HepG2 (cell line): Measurements from ENCODE around the gene LRRC45. TPM values are rescaled to one million over a fixed set of nuclear protein-coding genes. Genes with fewer than 3 reads are reported as not detected.
A peak's percentile ranks its signal among the peaks of the same experiment; 100 is the strongest.

Experiments used
- ATAC-seq: fragments of 200-7000 bp; cut with Tn5 transposase; 3 replicates; pipeline ENCODE4 v1.9.1; 2020; ENCODE audit warnings: mild to moderate bottlenecking, moderate library complexity
- BruUV-seq: library from RNA; stranded (reverse); fragments of 400-500 nt; replicated peaks from 2 replicates; lab custom pipeline; 2021; lab: Mats Ljungman, UMichigan
- CTCF ChIA-PET: fragments of 300-600 bp; formaldehyde crosslinking; extraction: SDS; loops from one replicate; lab custom pipeline; 2021; ENCODE audit warnings: low total read pairs, inconsistent platforms, low intra/inter-chr PET ratio; lab: Yijun Ruan, JAX
- POLR2A ChIA-PET: fragments of 350-600 bp; sonication (Branson Sonifier 250); formaldehyde crosslinking; loops from one replicate; lab custom pipeline; 2020; ENCODE audit warnings: antibody characterized with exemption, inconsistent platforms; lab: Yijun Ruan, JAX
- DNase-seq: peaks from one replicate; pipeline ENCODE4 v3.0.0-alpha.2; 2015; ENCODE audit warnings: low spot score
- FAIRE-seq: peaks from 3 replicates; lab custom pipeline; 2011; peaks lifted over from hg19 to GRCh38; lab: Jason Lieb, UNC
- H2AFZ ChIP-seq: one replicate; pipeline ENCODE4 v1.6.1; 2011; ENCODE audit warnings: low read length, inconsistent platforms
- H3K27ac ChIP-seq: fragments of 300-600 bp; 3 replicates; pipeline ENCODE4 v1.8.0; 2011; ENCODE audit warnings: mixed run types, mild to moderate bottlenecking, mixed read lengths, low read length, inconsistent platforms; ENCODE audit not compliant: insufficient read depth; ENCODE audit errors: extremely low read length
- H3K27me3 ChIP-seq, 2 experiments: fragments of 200-600 bp in 1 of 2; 2 replicates in 1 of 2; 3 replicates in 1 of 2; pipeline versions ENCODE4 v1.6.0 to v1.8.0; 2011; ENCODE audit warnings: low read length in 2 of 2, mild to moderate bottlenecking in 2 of 2, moderate library complexity in 2 of 2, inconsistent platforms in 1 of 2; ENCODE audit not compliant: insufficient read depth in 2 of 2, control insufficient read depth in 1 of 2
- H3K36me3 ChIP-seq, 2 experiments: fragments of 200-600 bp in 1 of 2; replicated peaks in 1 of 2; 2 replicates in 1 of 2; 3 replicates in 1 of 2; pipeline versions ENCODE4 v1.5.1 to v1.8.0; 2011; ENCODE audit warnings: low read length in 2 of 2, inconsistent platforms in 1 of 2; ENCODE audit not compliant: insufficient read depth in 2 of 2, control insufficient read depth in 1 of 2
- H3K4me1 ChIP-seq: 2 replicates; pipeline ENCODE4 v1.5.1; 2012; ENCODE audit warnings: low read length, inconsistent platforms; ENCODE audit not compliant: insufficient read depth
- H3K4me2 ChIP-seq: 2 replicates; pipeline ENCODE4 v1.6.0; 2011; ENCODE audit warnings: low read depth, low read length, inconsistent platforms
- H3K4me3 ChIP-seq, 3 experiments: fragments of 200-600 bp in 1 of 3; sonication (generic), shearing (Covaris generic) in 1 of 3; replicated peaks in 1 of 3; 2 replicates each; pipeline ENCODE4 v1.5.1; 2011 to 2016; ENCODE audit warnings: low read length in 3 of 3, inconsistent platforms in 2 of 3, low read depth in 2 of 3, mild to moderate bottlenecking in 2 of 3, control low read depth in 1 of 3, mixed read lengths in 1 of 3; ENCODE audit not compliant: insufficient read depth in 1 of 3
- H3K79me2 ChIP-seq: one replicate; pipeline ENCODE4 v1.6.1; 2011; ENCODE audit warnings: low read length, inconsistent platforms; ENCODE audit not compliant: insufficient read depth
- H3K9ac ChIP-seq: 2 replicates; pipeline ENCODE4 v1.6.0; 2011; ENCODE audit warnings: mild to moderate bottlenecking, low read depth, low read length, inconsistent platforms; ENCODE audit not compliant: insufficient read depth
- H3K9me3 ChIP-seq: 2 replicates; pipeline ENCODE4 v1.5.1; 2012; ENCODE audit warnings: mild to moderate bottlenecking, low read length
- H4K20me1 ChIP-seq: 2 replicates; pipeline ENCODE4 v1.6.0; 2011; ENCODE audit warnings: inconsistent platforms, mild to moderate bottlenecking, low read length, moderate library complexity; ENCODE audit not compliant: insufficient read depth
- AGO2 ChIP-seq: fragments of 200-400 bp; formaldehyde crosslinking; optimal IDR thresholded peaks from 2 replicates; pipeline ENCODE3; 2017; ENCODE audit warnings: mild to moderate bottlenecking, low read depth, low read length, moderate library complexity
- AKAP8 ChIP-seq: sonication (generic); formaldehyde crosslinking; IDR thresholded peaks from 2 replicates; pipeline ENCODE4 v1.5.1; 2020; ENCODE audit warnings: mild to moderate bottlenecking, missing genetic modification reagents
- CBFB ChIP-seq: sonication (generic); formaldehyde crosslinking; IDR thresholded peaks from 2 replicates; pipeline ENCODE4 v1.4.0; 2020; ENCODE audit warnings: missing genetic modification reagents
- GABPB1 ChIP-seq: IDR thresholded peaks from 2 replicates; pipeline ENCODE4 v1.6.1; 2016; ENCODE audit warnings: mild to moderate bottlenecking, missing genetic modification reagents, moderate library complexity, missing compliant biosample characterization
- HMGA1 ChIP-seq: sonication (generic); formaldehyde crosslinking; conservative IDR thresholded peaks from 2 replicates; pipeline ENCODE4 v1.4.0; 2020; ENCODE audit warnings: missing genetic modification reagents
- HNRNPLL ChIP-seq: fragments of 200-400 bp; formaldehyde crosslinking; IDR thresholded peaks from 2 replicates; pipeline ENCODE4 v1.6.1; 2017; ENCODE audit warnings: mild to moderate bottlenecking, low read depth, low read length; ENCODE audit not compliant: poor library complexity, severe bottlenecking
- POLR2AphosphoS5 ChIP-seq: IDR thresholded peaks from 2 replicates; pipeline ENCODE4 v1.6.1; 2012; ENCODE audit warnings: low read depth, low read length
- RBFOX2 ChIP-seq: fragments of 200-400 bp; formaldehyde crosslinking; IDR thresholded peaks from 2 replicates; pipeline ENCODE4 v1.6.1; 2017; ENCODE audit warnings: low read depth, mild to moderate bottlenecking, low read length
- SALL2 ChIP-seq: sonication (generic); formaldehyde crosslinking; IDR thresholded peaks from 2 replicates; pipeline ENCODE4 v1.8.1; 2023; ENCODE audit warnings: mild to moderate bottlenecking, missing genetic modification reagents, inconsistent platforms
- TBP ChIP-seq: sonication (generic); formaldehyde crosslinking; IDR thresholded peaks from 2 replicates; pipeline ENCODE4 v1.5.0; 2020; ENCODE audit warnings: missing genetic modification reagents
- ZKSCAN1 ChIP-seq: fragments of 150-350 bp; IDR thresholded peaks from 2 replicates; pipeline ENCODE4 v1.6.1; 2014; ENCODE audit warnings: low read length
- ZNF274 ChIP-seq: sonication (generic); formaldehyde crosslinking; IDR thresholded peaks from 2 replicates; pipeline ENCODE4 v1.5.1; 2020; ENCODE audit warnings: mild to moderate bottlenecking, missing genetic modification reagents
- ZNF543 ChIP-seq: sonication (generic); formaldehyde crosslinking; IDR thresholded peaks from 2 replicates; pipeline ENCODE4 v1.4.0; 2020; ENCODE audit warnings: mild to moderate bottlenecking, missing genetic modification reagents
- ZNF747 ChIP-seq: sonication (generic); formaldehyde crosslinking; IDR thresholded peaks from 2 replicates; pipeline ENCODE4 v1.8.1; 2023; ENCODE audit warnings: missing genetic modification reagents, mild to moderate bottlenecking, borderline replicate concordance
- ZNF768 ChIP-seq: sonication (generic); formaldehyde crosslinking; IDR thresholded peaks from 2 replicates; pipeline ENCODE4 v1.4.0; 2020; ENCODE audit warnings: missing genetic modification reagents
- ZNF776 ChIP-seq: sonication (generic); formaldehyde crosslinking; IDR thresholded peaks from 2 replicates; pipeline ENCODE4 v1.4.0; 2020; ENCODE audit warnings: mild to moderate bottlenecking, missing genetic modification reagents
- WGBS: methylation state at CpG from one replicate; pipeline ENCODE4 v1.1.6; 2017; ENCODE audit warnings: low lambda C conversion rate; 5-methylcytosine and 5-hydroxymethylcytosine counted together
- in situ Hi-C: cut with HindIII; loops from 2 replicates; pipeline ENCODE4 v1.10.0; 2017; ENCODE audit warnings: low pct_unique_long_range_greater_than_20kb; ENCODE audit not compliant: extremely low pct_ligation_motif_present
- intact Hi-C: fragments of 100-400 bp; cut with micrococcal nuclease; formaldehyde crosslinking; loops from one replicate; pipeline ENCODE4 v1.10.0; 2022; ENCODE audit not compliant: unreplicated experiment
- polyA plus RNA-seq, 8 experiments: library from polyadenylated mRNA; depleted of rRNA in 3 of 8; stranded (reverse) in 7 of 8; unstranded in 1 of 8; fragments of >200 nt; fragmentation: Illumina TruSeq in 4 of 8; extraction: Trizol in 4 of 8; gene quantifications; 2 replicates each; pipeline versions ENCODE4 v1.2.1 to v1.2.3, GENCODE V29; 2011 to 2016; ENCODE audit warnings: low read depth in 4 of 8, missing spikeins in 1 of 8, mixed read lengths in 1 of 8; ENCODE audit not compliant: insufficient read depth in 1 of 8
- total RNA-seq, 5 experiments: library from RNA; depleted of rRNA; stranded (reverse); fragments of >200 nt; fragmentation: Illumina TruSeq; extraction: Trizol; gene quantifications; 2 replicates each; pipeline ENCODE4 v1.2.3, GENCODE V29; 2016; ENCODE audit warnings: low read depth in 1 of 5
- TF ChIP-seq, protein P1 (sequence below): IDR thresholded peaks from 2 replicates; pipeline ENCODE4 v1.6.1; 2016; ENCODE audit warnings: missing compliant biosample characterization, missing genetic modification reagents, borderline replicate concordance
- TF ChIP-seq, protein P2 (sequence below): sonication (generic); formaldehyde crosslinking; IDR thresholded peaks from 2 replicates; pipeline ENCODE4 v1.9.0; 2022; ENCODE audit warnings: low read depth, missing genetic modification reagents
- TF ChIP-seq, protein P3 (sequence below): sonication (generic); formaldehyde crosslinking; IDR thresholded peaks from 2 replicates; pipeline ENCODE4 v1.5.0; 2020; ENCODE audit warnings: missing genetic modification reagents
- TF ChIP-seq, protein P4 (sequence below): sonication (generic); formaldehyde crosslinking; conservative IDR thresholded peaks from 2 replicates; pipeline ENCODE4 v1.8.0; 2022; ENCODE audit warnings: missing genetic modification reagents

Gene LRRC45
- total and polyA plus RNA-seq, 2 of the 13 experiments (the other 11 are each of a cell fraction or from before 2014, with no cell fraction given) = 11.6 to 48.1 TPM

DNA sequence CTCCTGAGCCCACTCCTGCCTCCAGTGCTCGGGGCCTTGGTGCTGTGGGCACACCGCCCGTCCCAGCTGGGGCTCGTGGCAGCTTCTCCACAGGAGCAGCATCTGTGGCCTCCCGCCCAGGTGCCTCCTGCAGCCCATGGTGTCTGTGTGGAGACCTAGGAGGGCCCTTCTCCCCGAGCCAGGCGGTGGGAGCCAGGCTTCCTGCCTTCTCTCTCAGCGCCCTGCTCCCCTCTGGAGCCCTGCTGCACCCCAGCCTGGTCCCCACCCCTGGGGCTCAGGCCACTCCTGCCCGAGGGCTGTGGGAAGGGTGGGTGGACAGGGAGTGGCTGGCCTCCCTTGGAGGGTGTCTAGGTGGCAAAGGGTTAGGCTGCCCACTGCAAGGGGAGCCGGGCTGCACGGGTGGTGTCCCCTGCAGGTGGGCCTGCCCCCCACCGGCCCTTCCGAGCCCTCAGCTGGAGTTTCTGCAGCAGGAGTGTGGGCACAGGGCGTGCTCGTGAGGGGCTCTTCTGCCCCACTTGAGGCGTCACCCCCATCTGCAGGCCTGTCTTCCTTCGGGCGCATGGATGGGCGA, 11.4 kb upstream of the LRRC45 start:
- ATAC-seq (no peak), DNase-seq (no peak), FAIRE-seq (no peak)
- H2AFZ ChIP-seq = no peak overlapping the region
- no peaks in the 10 kb centered on the region for H3K27me3 ChIP-seq
- no peaks in the 10 kb centered on the region for H3K79me2 ChIP-seq
- no peak overlapping the region for H3K4me3 ChIP-seq
- in situ Hi-C loops = no loop called here
- peak overlapping the region; percentile 68 for H3K27ac ChIP-seq
- WGBS = 94% methylated on average over 16 of the region's 19 CpGs
- H3K9me3 ChIP-seq = no peaks in the 10 kb centered on the region
- peaks cover 76% of the 10 kb centered on the region for H3K4me1 ChIP-seq
- intact Hi-C loops = no loop called here
- no peaks in the 10 kb centered on the region for H4K20me1 ChIP-seq
- ChIA-PET POLR2A (interaction anchor here (1.0 to 14.1 kb wide), 3 partner anchors 9 to 52 kb away, joined by 3 to 470 read pairs (median 3); no protein-coding TSS in a partner anchor), CTCF (no interaction called here)
- no peak overlapping the region for H3K4me2 ChIP-seq
- peaks cover 41 to 55% of the 10 kb centered on the region in 2 experiments for H3K36me3 ChIP-seq
- H3K9ac ChIP-seq = peak overlapping the region; percentile 36; the same call in 1 of the 2 replicates
- no TSS peak for BruUV-seq
- TF ChIP-seq RBFOX2 (peak; percentile 67), ZNF768 (CRISPR knock-in tag) (0 out of 2 replicates have a peak, but pooled peaks have one; percentile 16), ZNF776 (CRISPR knock-in tag) (0 out of 2 replicates have a peak, but pooled peaks have one; percentile 26), ZNF747 (CRISPR knock-in tag) (no peak), TBP (no peak), AGO2 (peak; percentile 80), SALL2 (CRISPR knock-in tag) (0 out of 2 replicates have a peak, but pooled peaks have one; percentile 30), AKAP8 (0 out of 2 replicates have a peak, but pooled peaks have one; percentile 7), ZKSCAN1 (no peak), GABPB1 (CRISPR knock-in tag) (peak; percentile 25; the same call in 1 of the 2 replicates), HMGA1 (CRISPR knock-in tag) (no peak), POLR2AphosphoS5 (0 out of 2 replicates have a peak, but pooled peaks have one; percentile 32), ZNF274 (CRISPR knock-in tag) (0 out of 2 replicates have a peak, but pooled peaks have one; percentile 44), CBFB (CRISPR knock-in tag) (no peak), ZNF543 (no peak), HNRNPLL (peak; percentile 22)
- TF ChIP-seq, protein P1, sequence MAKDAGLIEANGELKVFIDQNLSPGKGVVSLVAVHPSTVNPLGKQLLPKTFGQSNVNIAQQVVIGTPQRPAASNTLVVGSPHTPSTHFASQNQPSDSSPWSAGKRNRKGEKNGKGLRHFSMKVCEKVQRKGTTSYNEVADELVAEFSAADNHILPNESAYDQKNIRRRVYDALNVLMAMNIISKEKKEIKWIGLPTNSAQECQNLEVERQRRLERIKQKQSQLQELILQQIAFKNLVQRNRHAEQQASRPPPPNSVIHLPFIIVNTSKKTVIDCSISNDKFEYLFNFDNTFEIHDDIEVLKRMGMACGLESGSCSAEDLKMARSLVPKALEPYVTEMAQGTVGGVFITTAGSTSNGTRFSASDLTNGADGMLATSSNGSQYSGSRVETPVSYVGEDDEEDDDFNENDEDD (CRISPR knock-in tag) = no peak
- TF ChIP-seq, protein P2, sequence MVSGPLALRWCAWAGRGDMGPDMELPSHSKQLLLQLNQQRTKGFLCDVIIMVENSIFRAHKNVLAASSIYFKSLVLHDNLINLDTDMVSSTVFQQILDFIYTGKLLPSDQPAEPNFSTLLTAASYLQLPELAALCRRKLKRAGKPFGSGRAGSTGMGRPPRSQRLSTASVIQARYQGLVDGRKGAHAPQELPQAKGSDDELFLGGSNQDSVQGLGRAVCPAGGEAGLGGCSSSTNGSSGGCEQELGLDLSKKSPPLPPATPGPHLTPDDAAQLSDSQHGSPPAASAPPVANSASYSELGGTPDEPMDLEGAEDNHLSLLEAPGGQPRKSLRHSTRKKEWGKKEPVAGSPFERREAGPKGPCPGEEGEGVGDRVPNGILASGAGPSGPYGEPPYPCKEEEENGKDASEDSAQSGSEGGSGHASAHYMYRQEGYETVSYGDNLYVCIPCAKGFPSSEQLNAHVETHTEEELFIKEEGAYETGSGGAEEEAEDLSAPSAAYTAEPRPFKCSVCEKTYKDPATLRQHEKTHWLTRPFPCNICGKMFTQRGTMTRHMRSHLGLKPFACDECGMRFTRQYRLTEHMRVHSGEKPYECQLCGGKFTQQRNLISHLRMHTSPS (CRISPR knock-in tag) = no peak
- TF ChIP-seq, protein P3, sequence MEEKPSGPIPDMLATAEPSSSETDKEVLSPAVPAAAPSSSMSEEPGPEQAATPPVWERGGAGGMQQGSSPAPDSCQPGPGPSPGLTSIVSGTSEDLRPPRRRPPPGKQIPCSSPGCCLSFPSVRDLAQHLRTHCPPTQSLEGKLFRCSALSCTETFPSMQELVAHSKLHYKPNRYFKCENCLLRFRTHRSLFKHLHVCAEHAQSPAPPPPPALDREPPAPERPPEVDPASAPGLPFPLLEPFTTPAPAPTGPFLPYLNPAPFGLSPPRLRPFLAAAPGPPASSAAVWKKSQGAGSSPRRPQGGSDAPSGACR (CRISPR knock-in tag) = no peak
- TF ChIP-seq, protein P4, sequence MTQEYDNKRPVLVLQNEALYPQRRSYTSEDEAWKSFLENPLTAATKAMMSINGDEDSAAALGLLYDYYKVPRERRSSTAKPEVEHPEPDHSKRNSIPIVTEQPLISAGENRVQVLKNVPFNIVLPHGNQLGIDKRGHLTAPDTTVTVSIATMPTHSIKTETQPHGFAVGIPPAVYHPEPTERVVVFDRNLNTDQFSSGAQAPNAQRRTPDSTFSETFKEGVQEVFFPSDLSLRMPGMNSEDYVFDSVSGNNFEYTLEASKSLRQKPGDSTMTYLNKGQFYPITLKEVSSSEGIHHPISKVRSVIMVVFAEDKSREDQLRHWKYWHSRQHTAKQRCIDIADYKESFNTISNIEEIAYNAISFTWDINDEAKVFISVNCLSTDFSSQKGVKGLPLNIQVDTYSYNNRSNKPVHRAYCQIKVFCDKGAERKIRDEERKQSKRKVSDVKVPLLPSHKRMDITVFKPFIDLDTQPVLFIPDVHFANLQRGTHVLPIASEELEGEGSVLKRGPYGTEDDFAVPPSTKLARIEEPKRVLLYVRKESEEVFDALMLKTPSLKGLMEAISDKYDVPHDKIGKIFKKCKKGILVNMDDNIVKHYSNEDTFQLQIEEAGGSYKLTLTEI (CRISPR knock-in tag) = no peak
